ENCODE data around the gene DOP1A. TPM values are rescaled to one million over a fixed set of nuclear protein-coding genes. Genes with fewer than 3 reads are reported as not detected.

The DOP1A gene
- total RNA-seq, 1 experiment from 2014 or later = 5.5 TPM

DNA sequence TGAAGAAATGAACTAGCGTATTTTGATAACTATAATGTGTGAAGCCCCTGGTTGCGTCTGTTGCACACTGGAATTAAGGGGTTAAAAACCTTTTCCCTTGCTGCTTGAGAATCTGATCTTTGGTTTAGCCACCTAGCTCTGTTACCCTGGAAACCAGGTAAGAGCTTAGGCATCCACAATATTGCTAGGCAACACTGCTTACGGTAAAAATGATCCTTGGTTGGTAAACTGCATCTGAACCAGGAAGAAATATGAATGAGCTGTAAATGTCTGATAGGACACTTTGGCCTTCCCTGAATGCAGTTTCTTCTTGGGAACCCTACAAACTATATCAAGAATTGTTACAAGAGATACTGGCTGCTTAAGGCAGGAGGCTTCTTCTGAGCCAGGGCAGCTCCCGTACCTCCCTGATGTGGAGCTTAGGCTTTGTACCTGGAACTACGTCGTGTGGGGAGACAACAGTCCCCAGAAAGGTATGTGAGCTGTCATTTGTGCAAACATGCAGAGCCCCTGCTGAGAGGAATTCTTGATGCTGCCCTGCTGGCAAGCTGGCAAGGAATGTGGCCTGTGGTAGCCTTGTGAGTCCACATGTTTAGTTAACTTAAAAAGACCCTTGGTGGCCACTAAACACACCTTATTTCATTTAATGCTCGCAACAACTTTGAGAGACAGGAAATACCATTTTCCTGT, 20.3 kb upstream of the DOP1A start:
- H3K27ac ChIP-seq (ENCODE audit: low read length) = no peak overlapping the region
- no peaks in the 10 kb centered on the region for H4K20me1 ChIP-seq (ENCODE audit: low read length)
- intact Hi-C loops (cut with micrococcal nuclease) = no loop called here
- H3K36me3 ChIP-seq (ENCODE audit: low read depth, low read length) = no peaks in the 10 kb centered on the region; the same call in 1 of the 2 replicates
- H3K9me2 ChIP-seq (replicated peaks; ENCODE audit: low read length) = no peaks in the 10 kb centered on the region
- H3K9ac ChIP-seq (ENCODE audit: low read length) = no peak overlapping the region
- ATAC-seq = no peak
- BruUV-seq (replicated peaks) = no TSS peak
- H3K27me3 ChIP-seq (ENCODE audit: low read length) = no peaks in the 10 kb centered on the region
- POLR2A ChIA-PET (ENCODE audit: unreplicated experiment) = no interaction called here
- no peak for DNase-seq
- no peak overlapping the region for H2AFZ ChIP-seq (ENCODE audit: low read length)
- TF ChIP-seq CTCF (conservative IDR thresholded peaks at IDR 0.05; ENCODE audit: low read depth, low read length) = no peak
- TF ChIP-seq EZH2phosphoT487 (IDR thresholded peaks at IDR 0.05; ENCODE audit: borderline replicate concordance, low read length) = no peak
- no peak for TF ChIP-seq EZH2 (IDR thresholded peaks at IDR 0.05; ENCODE audit: low read length, unreplicated experiment)
- no peak overlapping the region for H3K4me3 ChIP-seq (ENCODE audit: low read length)
- no peaks in the 10 kb centered on the region for H3F3A ChIP-seq (ENCODE audit: low read length, unreplicated experiment)
- H3K4me2 ChIP-seq (ENCODE audit: low read length) = no peak overlapping the region
- CTCF ChIA-PET = no interaction called here
- peaks cover 8% of the 10 kb centered on the region; the same call in 1 of the 2 replicates for H3K4me1 ChIP-seq (ENCODE audit: insufficient read depth, low read length)
- H3K9me3 ChIP-seq (ENCODE audit: low read length) = no peaks in the 10 kb centered on the region
- no peaks in the 10 kb centered on the region for H3K79me2 ChIP-seq (ENCODE audit: low read length)

GRCh38 chr6:83051377-83052172, 15.9 kb upstream of the DOP1A start:
- H3K27ac ChIP-seq (ENCODE audit: low read length) = no peak overlapping the region
- H3K4me1 ChIP-seq (ENCODE audit: insufficient read depth, low read length) = peaks cover 11% of the 10 kb centered on the region; the same call in 1 of the 2 replicates
- no peak overlapping the region for H2AFZ ChIP-seq (ENCODE audit: low read length)
- ChIA-PET POLR2A (ENCODE audit: unreplicated experiment) (no interaction called here), CTCF (no interaction called here)
- H3K9me2 ChIP-seq (replicated peaks; ENCODE audit: low read length) = no peaks in the 10 kb centered on the region
- TF ChIP-seq EZH2 (IDR thresholded peaks at IDR 0.05; ENCODE audit: low read length, unreplicated experiment) = no peak
- no peak for TF ChIP-seq EZH2phosphoT487 (IDR thresholded peaks at IDR 0.05; ENCODE audit: borderline replicate concordance, low read length)
- H3F3A ChIP-seq (ENCODE audit: low read length, unreplicated experiment) = no peaks in the 10 kb centered on the region
- no TSS peak for BruUV-seq (replicated peaks)
- no peak overlapping the region for H3K9ac ChIP-seq (ENCODE audit: low read length)
- H4K20me1 ChIP-seq (ENCODE audit: low read length) = no peaks in the 10 kb centered on the region
- H3K4me3 ChIP-seq (ENCODE audit: low read length) = no peak overlapping the region
- ATAC-seq = no peak
- DNase-seq = peak; percentile 40
- no peaks in the 10 kb centered on the region for H3K79me2 ChIP-seq (ENCODE audit: low read length)
- H3K9me3 ChIP-seq (ENCODE audit: low read length) = no peaks in the 10 kb centered on the region
- intact Hi-C loops (cut with micrococcal nuclease) = no loop called here
- H3K27me3 ChIP-seq (ENCODE audit: low read length) = no peaks in the 10 kb centered on the region
- H3K36me3 ChIP-seq (ENCODE audit: low read depth, low read length) = peaks cover 2% of the 10 kb centered on the region
- no peak overlapping the region for H3K4me2 ChIP-seq (ENCODE audit: low read length)

- H3K4me2 ChIP-seq (ENCODE audit: low read length) = no peak overlapping the region
- CTCF ChIA-PET = no interaction called here
These were observed 13.8 kb upstream of the DOP1A start for GRCh38 chr6:83053678-83054077.

More at GRCh38 chr6:83053678-83054077, 13.8 kb upstream of the DOP1A start:
- H3K9me3 ChIP-seq (ENCODE audit: low read length) = no peaks in the 10 kb centered on the region
- BruUV-seq (replicated peaks) = no TSS peak
- H3K9ac ChIP-seq (ENCODE audit: low read length) = no peak overlapping the region
- H3K27ac ChIP-seq (ENCODE audit: low read length) = no peak overlapping the region
- no peaks in the 10 kb centered on the region for H3K79me2 ChIP-seq (ENCODE audit: low read length)
- H3K4me3 ChIP-seq (ENCODE audit: low read length) = no peak overlapping the region
- no peaks in the 10 kb centered on the region for H3K9me2 ChIP-seq (replicated peaks; ENCODE audit: low read length)
- DNase-seq = no peak
- no peaks in the 10 kb centered on the region for H4K20me1 ChIP-seq (ENCODE audit: low read length)
- H3K36me3 ChIP-seq (ENCODE audit: low read depth, low read length) = peaks cover 2% of the 10 kb centered on the region
- H3F3A ChIP-seq (ENCODE audit: low read length, unreplicated experiment) = no peaks in the 10 kb centered on the region
- no peaks in the 10 kb centered on the region for H3K27me3 ChIP-seq (ENCODE audit: low read length)
- no peak overlapping the region for H2AFZ ChIP-seq (ENCODE audit: low read length)
- POLR2A ChIA-PET (ENCODE audit: unreplicated experiment) = no interaction called here
- TF ChIP-seq EZH2phosphoT487 (IDR thresholded peaks at IDR 0.05; ENCODE audit: borderline replicate concordance, low read length) = no peak
- no peak for TF ChIP-seq EZH2 (IDR thresholded peaks at IDR 0.05; ENCODE audit: low read length, unreplicated experiment)
- TF ChIP-seq CTCF (conservative IDR thresholded peaks at IDR 0.05; ENCODE audit: low read depth, low read length) = no peak
- intact Hi-C loops (cut with micrococcal nuclease) = loop anchor here (2.0 kb wide), 2 partner anchors 177 to 463 kb away; no protein-coding TSS in a partner anchor
- peaks cover 11% of the 10 kb centered on the region; the same call in 1 of the 2 replicates for H3K4me1 ChIP-seq (ENCODE audit: insufficient read depth, low read length)
- no peak for ATAC-seq

All from PC-3 (cell line).